ENCODE measurements around the gene AURKAIP1. TPM values are rescaled to one million over a fixed set of nuclear protein-coding genes. Genes with fewer than 3 reads are reported as not detected.

AURKAIP1 gene
- total and polyA plus RNA-seq, 2 of the 13 experiments (the other 11 are each of a cell fraction or from before 2014, with no cell fraction given): 69.5 to 175 TPM

GRCh38 chr1:1325288-1326074, 49.5 kb downstream of the AURKAIP1 start (continued):
- TF ChIP-seq THAP9 (CRISPR knock-in tag; IDR thresholded peaks at IDR 0.05; ENCODE audit: borderline replicate concordance) (peak; percentile 31; the same call in 1 of the 2 replicates), ZNF773 (CRISPR knock-in tag; IDR thresholded peaks at IDR 0.05; ENCODE audit: borderline replicate concordance) (no peak), ZNF619 (CRISPR knock-in tag; IDR thresholded peaks at IDR 0.05) (0 out of 2 replicates have a peak, but pooled peaks have one; percentile 15), SKI (IDR thresholded peaks at IDR 0.05; ENCODE audit: partially characterized antibody) (no peak), TBX3 (IDR thresholded peaks at IDR 0.05; ENCODE audit: borderline replicate concordance) (no peak), KMT2B (CRISPR knock-in tag; IDR thresholded peaks at IDR 0.05) (no peak), ZNF572 (CRISPR knock-in tag; IDR thresholded peaks at IDR 0.05) (no peak), ATF5 (CRISPR knock-in tag; IDR thresholded peaks at IDR 0.05; ENCODE audit: low read depth) (no peak), PRPF4 (IDR thresholded peaks at IDR 0.05; ENCODE audit: low read depth, low read length, poor library complexity, severe bottlenecking) (no peak), ZNF7 (CRISPR knock-in tag; IDR thresholded peaks at IDR 0.05) (no peak), ZBTB43 (CRISPR knock-in tag; conservative IDR thresholded peaks at IDR 0.05) (no peak), ZNF362 (CRISPR knock-in tag; IDR thresholded peaks at IDR 0.05; ENCODE audit: borderline replicate concordance) (no peak), SETDB1 (CRISPR knock-in tag; IDR thresholded peaks at IDR 0.05; ENCODE audit: borderline replicate concordance) (no peak), ZNF142 (CRISPR knock-in tag; IDR thresholded peaks at IDR 0.05) (no peak)
